Esophagus squamous epithelium (tissue), 5 donors: ENCODE measurements around the gene SCRN3. TPM values are rescaled to one million over a fixed set of nuclear protein-coding genes. Genes with fewer than 3 reads are reported as not detected.
"Not testable (repeated sequence)": the region's sequence is repeated elsewhere in the genome, so short reads cannot be mapped to it uniquely, and the experiment has no call there.

Experiments used
- DNase-seq: peaks from one replicate; lab custom pipeline; 2025; lab: John Stamatoyannopoulos, UW
- H3K27ac ChIP-seq, 4 donors: fragments of 200-600 bp; sonication (generic); one replicate each; pipeline ENCODE4 v1.5.1; 2016 to 2019; ENCODE audit warnings: mild to moderate bottlenecking in 1 of 4
- H3K27me3 ChIP-seq, 4 donors: fragments of 200-600 bp; sonication (generic); 1 replicate in 3 of 4; 2 replicates in 1 of 4; pipeline versions ENCODE4 v1.5.1 to v1.6.0; 2017 to 2021; ENCODE audit warnings: antibody characterized with exemption in 1 of 4
- H3K36me3 ChIP-seq, 3 donors: fragments of 200-600 bp; sonication (generic); one replicate each; pipeline ENCODE4 v1.5.1; 2016 to 2019
- H3K4me1 ChIP-seq, 3 donors: fragments of 200-600 bp; sonication (generic); one replicate each; pipeline ENCODE4 v1.5.1; 2017 to 2019
- H3K4me3 ChIP-seq, 4 donors: fragments of 200-600 bp; sonication (generic); 1 replicate in 3 of 4; 2 replicates in 1 of 4; pipeline ENCODE4 v1.5.1; 2016 to 2019; ENCODE audit warnings: mild to moderate bottlenecking in 2 of 4, moderate library complexity in 1 of 4
- H3K9me3 ChIP-seq, 3 donors: fragments of 200-600 bp; sonication (generic); one replicate each; pipeline ENCODE4 v1.5.1; 2016 to 2019
- POLR2A ChIP-seq, 4 donors: fragments of 450-650 bp; IDR thresholded peaks; one replicate each; pipeline ENCODE4 v1.6.1; 2017; ENCODE audit warnings: antibody characterized with exemption in 4 of 4, mild to moderate bottlenecking in 4 of 4, moderate library complexity in 3 of 4
- WGBS, 2 donors: methylation state at CpG; one replicate each; pipeline ENCODE4 v1.1.5; 2018; 5-methylcytosine and 5-hydroxymethylcytosine counted together
- intact Hi-C: fragments of 100-400 bp; cut with DNase I; formaldehyde crosslinking; loops from one replicate; pipeline ENCODE4 v1.15.0; 2022
- total RNA-seq, 4 donors: library from RNA; depleted of rRNA; stranded (reverse); fragments of >200 nt; gene quantifications; one replicate each; pipeline ENCODE4 v1.1.0, GENCODE V29; 2016
- TF ChIP-seq, protein P1 (sequence below), 6 experiments: fragments of 450-650 bp in 4 of 6; fragments of 200-600 bp in 2 of 6; sonication (generic) in 2 of 6; IDR thresholded peaks; one replicate each; pipeline ENCODE4 v1.5.1; 2016 to 2019; ENCODE audit warnings: antibody characterized with exemption in 6 of 6, mild to moderate bottlenecking in 4 of 6, moderate library complexity in 4 of 6
- donor health status: DM: yes; HTN: yes; CAD: no.

Gene SCRN3
- total RNA-seq, 4 donors from 2014 or later, result 15.1 to 23.1 (median 18.7) TPM

- no peak overlapping the region for H3K4me3 ChIP-seq
- H3K27me3 ChIP-seq, result no peaks in the 10 kb centered on the region
- intact Hi-C loops, result no loop called here
- 80 to 100% methylated on average over 1 of the region's 1 CpG for WGBS, 2 donors
- peaks cover 0 to 14% (median 0%) of the 10 kb centered on the region in 3 donors for H3K9me3 ChIP-seq
- TF ChIP-seq, protein P1, sequence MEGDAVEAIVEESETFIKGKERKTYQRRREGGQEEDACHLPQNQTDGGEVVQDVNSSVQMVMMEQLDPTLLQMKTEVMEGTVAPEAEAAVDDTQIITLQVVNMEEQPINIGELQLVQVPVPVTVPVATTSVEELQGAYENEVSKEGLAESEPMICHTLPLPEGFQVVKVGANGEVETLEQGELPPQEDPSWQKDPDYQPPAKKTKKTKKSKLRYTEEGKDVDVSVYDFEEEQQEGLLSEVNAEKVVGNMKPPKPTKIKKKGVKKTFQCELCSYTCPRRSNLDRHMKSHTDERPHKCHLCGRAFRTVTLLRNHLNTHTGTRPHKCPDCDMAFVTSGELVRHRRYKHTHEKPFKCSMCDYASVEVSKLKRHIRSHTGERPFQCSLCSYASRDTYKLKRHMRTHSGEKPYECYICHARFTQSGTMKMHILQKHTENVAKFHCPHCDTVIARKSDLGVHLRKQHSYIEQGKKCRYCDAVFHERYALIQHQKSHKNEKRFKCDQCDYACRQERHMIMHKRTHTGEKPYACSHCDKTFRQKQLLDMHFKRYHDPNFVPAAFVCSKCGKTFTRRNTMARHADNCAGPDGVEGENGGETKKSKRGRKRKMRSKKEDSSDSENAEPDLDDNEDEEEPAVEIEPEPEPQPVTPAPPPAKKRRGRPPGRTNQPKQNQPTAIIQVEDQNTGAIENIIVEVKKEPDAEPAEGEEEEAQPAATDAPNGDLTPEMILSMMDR (IDR thresholded peaks at IDR 0.05), result no peak
- no peak for TF ChIP-seq POLR2A (IDR thresholded peaks at IDR 0.05)
- DNase-seq, result no peak
- no peaks in the 10 kb centered on the region for H3K4me1 ChIP-seq
- H3K36me3 ChIP-seq, result peaks cover 0 to 71% (median 0%) of the 10 kb centered on the region in 3 donors
- no peak overlapping the region for H3K27ac ChIP-seq
Measured at GRCh38 chr2:174362949-174363348, 32.6 kb upstream of the SCRN3 start.

- H3K4me3 ChIP-seq, H3K27ac ChIP-seq, DNase-seq, intact Hi-C loops, H3K27me3 ChIP-seq, H3K4me1 ChIP-seq: not testable (repeated sequence)
- Histone ChIP-seq H3K9me3 (peaks cover 0 to 14% (median 0%) of the 10 kb centered on the region in 3 donors), H3K36me3 (peaks cover 0 to 71% (median 0%) of the 10 kb centered on the region in 3 donors)
- WGBS, 2 donors, result 94 to 95% methylated on average over 5 to 6 of the region's 6 CpGs
Measured at GRCh38 chr2:174363492-174364225, 31.9 kb upstream of the SCRN3 start.

DNA sequence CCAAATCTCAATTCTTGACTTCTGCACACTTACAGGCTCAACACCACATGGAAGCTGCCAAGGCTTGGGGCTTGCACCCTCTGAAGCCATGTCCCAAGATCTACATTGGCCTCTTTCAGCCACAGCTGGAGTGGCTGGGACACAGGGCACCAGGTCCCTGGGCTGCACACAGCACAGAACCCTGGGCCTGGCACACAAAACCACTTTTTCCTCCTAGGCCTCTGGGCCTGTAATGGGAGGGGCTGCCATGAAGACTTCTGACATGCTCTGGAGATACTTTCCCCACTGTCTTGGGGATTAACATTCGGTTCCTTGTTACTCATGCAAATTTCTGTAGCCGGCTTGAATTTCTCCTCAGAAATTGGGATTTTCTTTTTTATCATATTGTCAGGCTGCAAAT, 30.9 kb upstream of the SCRN3 start:
- no peaks in the 10 kb centered on the region for H3K4me1 ChIP-seq
- H3K36me3 ChIP-seq, result peaks cover 0 to 77% (median 0%) of the 10 kb centered on the region in 3 donors
- H3K4me3 ChIP-seq, result no peak overlapping the region
- DNase-seq, result no peak
- no peak overlapping the region for H3K27ac ChIP-seq
- intact Hi-C loops, result no loop called here
- H3K9me3 ChIP-seq, result peaks cover 0 to 14% (median 0%) of the 10 kb centered on the region in 3 donors
- no peaks in the 10 kb centered on the region for H3K27me3 ChIP-seq
- WGBS, 2 donors, result 100% methylated on average over 2 of the region's 2 CpGs
- TF ChIP-seq POLR2A (IDR thresholded peaks at IDR 0.05), result no peak
- TF ChIP-seq, protein P1 (IDR thresholded peaks at IDR 0.05), result no peak

DNA sequence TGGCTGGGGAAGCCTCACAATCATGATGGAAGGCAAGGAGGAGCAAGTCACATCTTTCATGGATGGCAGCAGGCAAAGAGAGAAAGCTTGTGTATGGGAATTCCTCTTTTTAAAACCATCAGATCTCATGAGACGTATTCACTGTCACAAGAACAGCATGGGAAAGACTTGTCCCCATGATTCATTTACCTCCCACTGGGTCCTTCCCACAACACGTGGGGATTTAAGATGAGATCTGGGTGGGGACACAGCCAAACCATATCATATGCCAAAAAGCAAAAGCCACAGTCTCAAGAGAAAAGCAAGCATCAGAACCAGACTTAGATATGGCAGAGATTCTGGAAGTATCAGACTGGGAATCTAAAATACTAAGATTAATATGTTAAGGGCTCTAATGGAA, 30.0 kb upstream of the SCRN3 start:
- no peak overlapping the region for H3K27ac ChIP-seq
- peaks cover 0 to 77% (median 6%) of the 10 kb centered on the region in 3 donors for H3K36me3 ChIP-seq
- H3K27me3 ChIP-seq, result no peaks in the 10 kb centered on the region
- no peak overlapping the region for H3K4me3 ChIP-seq
- intact Hi-C loops, result no loop called here
- 89 to 93% methylated on average over 2 of the region's 2 CpGs for WGBS, 2 donors
- no peak for DNase-seq
- H3K4me1 ChIP-seq, result no peaks in the 10 kb centered on the region
- H3K9me3 ChIP-seq, result peaks cover 0 to 14% (median 0%) of the 10 kb centered on the region in 3 donors
- no peak for TF ChIP-seq POLR2A (IDR thresholded peaks at IDR 0.05)
- TF ChIP-seq, protein P1 (IDR thresholded peaks at IDR 0.05), result no peak

- DNase-seq, result no peak
- Histone ChIP-seq H3K9me3 (peaks cover 0 to 14% (median 0%) of the 10 kb centered on the region in 3 donors), H3K27ac (no peak overlapping the region), H3K27me3 (no peaks in the 10 kb centered on the region), H3K4me1 (no peaks in the 10 kb centered on the region), H3K4me3 (no peak overlapping the region), H3K36me3 (peaks cover 0 to 91% (median 6%) of the 10 kb centered on the region in 3 donors)
- intact Hi-C loops, result no loop called here
- WGBS, 2 donors, result 87 to 89% methylated on average over 1 of the region's 1 CpG
- TF ChIP-seq POLR2A (IDR thresholded peaks at IDR 0.05), result no peak
- TF ChIP-seq, protein P1 (IDR thresholded peaks at IDR 0.05), result no peak
Measured at GRCh38 chr2:174368691-174369090, 26.8 kb upstream of the SCRN3 start.
